GM12878 (cell line): ENCODE data around the gene B3GNT7. TPM values are rescaled to one million over a fixed set of nuclear protein-coding genes. Genes with fewer than 3 reads are reported as not detected.

Experiments used
- ATAC-seq: fragments of 200-7000 bp; cut with Tn5 transposase; 3 replicates; pipeline ENCODE4 v1.9.1; 2020; ENCODE audit warnings: mild to moderate bottlenecking, moderate library complexity
- BruUV-seq: library from RNA; stranded (reverse); fragments of 400-500 nt; replicated peaks from 2 replicates; lab custom pipeline; 2021; lab: Mats Ljungman, UMichigan
- CTCF ChIA-PET: fragments of 300-600 bp; sonication (Branson Sonifier 250); formaldehyde crosslinking; extraction: SDS; loops from one replicate; lab custom pipeline; 2021; ENCODE audit warnings: inconsistent platforms; lab: Yijun Ruan, JAX
- POLR2A ChIA-PET: fragments of 350-600 bp; formaldehyde crosslinking; extraction: SDS; loops from one replicate; lab custom pipeline; 2021; ENCODE audit warnings: inconsistent platforms; lab: Charles Lee
- RAD21 ChIA-PET: fragments of 300-600 bp; sonication (Branson Sonifier 250); formaldehyde crosslinking; loops from one replicate; lab custom pipeline; 2023; ENCODE audit warnings: antibody characterized with exemption; ENCODE audit not compliant: unreplicated experiment; lab: Charles Lee
- SMC1A ChIA-PET: fragments of 300-600 bp; sonication (Branson Sonifier 250); formaldehyde crosslinking; loops from one replicate; lab custom pipeline; 2023; ENCODE audit not compliant: unreplicated experiment, uncharacterized antibody; lab: Charles Lee
- DNase-seq: peaks from one replicate; pipeline ENCODE4 v3.0.0-alpha.2; 2011; ENCODE audit warnings: low read depth, low spot score
- FAIRE-seq: peaks from 3 replicates; lab custom pipeline; 2011; peaks lifted over from hg19 to GRCh38; lab: Jason Lieb, UNC
- H2AFZ ChIP-seq: 2 replicates; pipeline ENCODE4 v1.6.0; 2011; ENCODE audit warnings: low read depth, low read length, control low read depth; ENCODE audit not compliant: control insufficient read depth
- H3K27ac ChIP-seq: 2 replicates; pipeline ENCODE4 v1.5.1; 2011; ENCODE audit warnings: control low read depth; ENCODE audit not compliant: control insufficient read depth, insufficient read depth
- H3K27me3 ChIP-seq, 2 experiments: replicated peaks in 1 of 2; 2 replicates each; pipeline versions ENCODE4 v1.6.0 to v1.6.1; 2011; ENCODE audit warnings: low read length in 1 of 2; ENCODE audit not compliant: control insufficient read depth in 2 of 2, insufficient read depth in 2 of 2
- H3K36me3 ChIP-seq, 2 experiments: 2 replicates each; pipeline ENCODE4 v1.5.1; 2011; ENCODE audit warnings: low read length in 1 of 2; ENCODE audit not compliant: control insufficient read depth in 2 of 2, insufficient read depth in 2 of 2
- H3K4me1 ChIP-seq: 2 replicates; pipeline ENCODE4 v1.6.1; 2011; ENCODE audit warnings: mild to moderate bottlenecking, low read length, moderate library complexity, mixed read lengths; ENCODE audit not compliant: control insufficient read depth, insufficient read depth
- H3K4me2 ChIP-seq: 2 replicates; pipeline ENCODE4 v1.6.0; 2011; ENCODE audit warnings: control low read depth; ENCODE audit not compliant: control insufficient read depth, insufficient read depth
- H3K4me3 ChIP-seq: fragments of 200-600 bp; sonication (generic); 2 replicates; pipeline ENCODE4 v1.5.1; 2016
- H3K79me2 ChIP-seq: 2 replicates; pipeline ENCODE4 v1.6.0; 2011; ENCODE audit warnings: low read length; ENCODE audit not compliant: control insufficient read depth, insufficient read depth
- H3K9ac ChIP-seq: 2 replicates; pipeline ENCODE4 v1.8.0; 2011; ENCODE audit warnings: low read length, control low read depth, mixed read lengths; ENCODE audit not compliant: control insufficient read depth, insufficient read depth
- H3K9me3 ChIP-seq: replicated peaks from 3 replicates; pipeline ENCODE4 v1.5.1; 2011; ENCODE audit warnings: mild to moderate bottlenecking, low read length; ENCODE audit not compliant: control insufficient read depth, insufficient read depth
- H4K20me1 ChIP-seq: 2 replicates; pipeline ENCODE4 v1.6.0; 2011; ENCODE audit not compliant: control insufficient read depth, insufficient read depth
- BACH1 ChIP-seq: fragments of 450-650 bp; IDR thresholded peaks from 2 replicates; pipeline ENCODE4 v1.6.1; 2017; ENCODE audit warnings: mild to moderate bottlenecking, borderline replicate concordance
- CBFB ChIP-seq: IDR thresholded peaks from 2 replicates; pipeline ENCODE4 v1.6.1; 2016; ENCODE audit warnings: antibody characterized with exemption, low read depth
- FOXK2 ChIP-seq: fragments of 450-650 bp; IDR thresholded peaks from 2 replicates; pipeline ENCODE4 v1.6.1; 2017; ENCODE audit warnings: mild to moderate bottlenecking, moderate library complexity
- FOXM1 ChIP-seq: IDR thresholded peaks from 2 replicates; pipeline ENCODE4 v1.6.1; 2012; ENCODE audit warnings: low read depth, mild to moderate bottlenecking, inconsistent platforms, low read length, moderate library complexity
- NRF1 ChIP-seq: conservative IDR thresholded peaks from 2 replicates; pipeline ENCODE4 v1.6.1; 2011; ENCODE audit warnings: mild to moderate bottlenecking, low read depth, low read length, improper control_type of control experiment
- POLR2A ChIP-seq: IDR thresholded peaks from 2 replicates; pipeline ENCODE4 v1.6.1; 2011; ENCODE audit warnings: low read depth, mild to moderate bottlenecking, low read length
- WRNIP1 ChIP-seq: IDR thresholded peaks from 2 replicates; pipeline ENCODE4 v1.6.1; 2011; ENCODE audit warnings: low read depth, low read length, improper control_type of control experiment, borderline replicate concordance
- WGBS: methylation state at CpG from one replicate; pipeline ENCODE4 v1.1.6; 2016; ENCODE audit warnings: low lambda C conversion rate; ENCODE audit not compliant: insufficient replicate concordance, insufficient coverage; ENCODE audit errors: missing lambda C conversion rate; 5-methylcytosine and 5-hydroxymethylcytosine counted together
- in situ Hi-C: fragments of 300-500 bp; cut with MboI; formaldehyde crosslinking; loops from 9 replicates; pipeline ENCODE4 v1.14.3; 2018; ENCODE audit warnings: mixed read lengths
- intact Hi-C: fragments of 100-400 bp; cut with micrococcal nuclease; formaldehyde crosslinking; loops from one replicate; pipeline ENCODE4 v1.14.2; 2022; ENCODE audit not compliant: unreplicated experiment
- polyA plus RNA-seq, 11 experiments: library from polyadenylated mRNA; depleted of rRNA in 4 of 11; unstranded in 6 of 11; stranded (reverse) in 5 of 11; fragments of >200 nt; fragmentation: Nextera tagmentation in 4 of 11; fragmentation: Illumina TruSeq in 1 of 11; extraction: Ambion mirVana in 4 of 11; extraction: Trizol in 1 of 11; gene quantifications; 1 replicate in 1 of 11; 2 replicates in 10 of 11; pipeline versions ENCODE4 v1.2.1 to v1.2.3, GENCODE V29; 2011 to 2016; ENCODE audit warnings: inconsistent platforms in 2 of 11, missing spikeins in 2 of 11, low read depth in 1 of 11
- total RNA-seq, 4 experiments: library from RNA; depleted of rRNA in 3 of 4; stranded (reverse); fragments of >200 nt in 3 of 4; fragmentation: Illumina TruSeq in 1 of 4; extraction: Trizol in 1 of 4; gene quantifications; 2 replicates each; pipeline versions ENCODE4 v1.2.1 to v1.2.3, GENCODE V29; 2013 to 2021
- TF ChIP-seq, protein P1 (sequence below): fragments of 450-650 bp; IDR thresholded peaks from 2 replicates; pipeline ENCODE4 v1.6.1; 2014; ENCODE audit warnings: mild to moderate bottlenecking
- TF ChIP-seq, protein P2 (sequence below), 3 experiments: IDR thresholded peaks in 2 of 3; conservative IDR thresholded peaks in 1 of 3; 2 replicates each; pipeline ENCODE4 v1.5.1; 2011; ENCODE audit warnings: low read depth in 3 of 3, low read length in 3 of 3, mild to moderate bottlenecking in 3 of 3, control low read depth in 2 of 3, moderate library complexity in 2 of 3, inconsistent platforms in 1 of 3, mixed read lengths in 1 of 3; ENCODE audit not compliant: control insufficient read depth in 2 of 3, insufficient read depth in 1 of 3; ENCODE audit errors: extremely low read depth in 1 of 3

Gene B3GNT7
- total and polyA plus RNA-seq, 10 of the 15 experiments (the other 5 are each of a cell fraction or from before 2014, with no cell fraction given) = 0.91 to 12.6 (median 3.7) TPM

DNA sequence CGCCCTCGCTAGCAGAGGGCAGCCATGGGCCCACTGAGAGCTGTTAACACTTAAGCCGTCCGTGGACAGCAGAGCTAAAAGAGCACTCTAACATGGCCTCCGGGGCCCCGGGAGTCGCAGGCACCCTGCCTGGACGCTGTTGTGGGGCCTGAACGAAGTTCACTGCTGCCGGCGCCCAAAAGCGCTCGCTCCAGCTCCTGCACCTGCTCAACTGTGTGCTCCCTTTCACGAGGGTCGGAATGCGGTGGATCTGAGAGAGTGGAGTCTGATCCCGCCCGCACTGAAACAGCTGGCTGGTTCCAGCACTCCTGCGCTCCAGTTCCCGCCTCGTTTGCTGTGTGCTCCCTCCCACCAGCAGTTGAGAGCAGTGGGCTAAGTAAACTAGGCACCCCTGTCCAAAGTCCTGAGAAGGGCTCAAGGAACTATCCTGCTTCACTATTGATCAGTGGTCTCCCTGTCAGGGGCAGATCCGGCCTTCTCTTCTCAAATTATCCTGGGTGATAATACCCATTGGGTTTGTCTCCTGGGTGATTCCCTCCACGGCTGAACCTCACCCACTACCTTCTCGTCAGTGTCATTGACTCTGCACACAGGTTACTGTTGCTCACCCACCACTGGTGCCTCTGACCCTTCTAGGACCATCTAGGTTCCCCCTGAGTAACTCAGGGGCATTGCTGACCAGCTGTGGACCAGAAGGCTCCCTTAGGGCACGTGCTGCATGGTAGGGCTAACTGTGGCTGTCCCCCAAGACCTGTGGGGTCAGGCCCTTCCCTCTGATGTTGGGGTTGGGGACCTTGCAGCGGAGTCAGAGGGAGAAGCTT is 23.5 kb downstream of the B3GNT7 start:
- no peak for TF ChIP-seq BACH1
- TF ChIP-seq, all 136 proteins: peak for 0
- Histone ChIP-seq H3K4me2 (no peak overlapping the region), H2AFZ (no peak overlapping the region), H3K9ac (no peak overlapping the region), H3K27me3 (no peaks in the 10 kb centered on the region), H3K9me3 (no peaks in the 10 kb centered on the region), H3K27ac (no peak overlapping the region), H4K20me1 (no peaks in the 10 kb centered on the region), H3K4me3 (no peak overlapping the region), H3K79me2 (no peaks in the 10 kb centered on the region), H3K36me3 (no peaks in the 10 kb centered on the region), H3K4me1 (no peaks in the 10 kb centered on the region)
- CTCF ChIA-PET = interaction anchor here (0.7 to 4.4 kb wide), 4 partner anchors 13 to 314 kb away, joined by 3 to 27 read pairs (median 4); no protein-coding TSS in a partner anchor
- no TSS peak for BruUV-seq
- POLR2A ChIA-PET = no interaction called here
- FAIRE-seq (no peak), ATAC-seq (no peak), DNase-seq (no peak)
- in situ Hi-C loops = no loop called here
- RAD21 ChIA-PET = interaction anchor here (1.0 kb wide), 1 partner anchor 33 kb away, joined by 4 read pairs; no protein-coding TSS in a partner anchor
- SMC1A ChIA-PET = interaction anchor here (2.1 kb wide), 1 partner anchor 12 kb away, joined by 6 read pairs; no protein-coding TSS in a partner anchor
- intact Hi-C loops = no loop called here
- 73% methylated on average over 26 of the region's 26 CpGs for WGBS

DNA sequence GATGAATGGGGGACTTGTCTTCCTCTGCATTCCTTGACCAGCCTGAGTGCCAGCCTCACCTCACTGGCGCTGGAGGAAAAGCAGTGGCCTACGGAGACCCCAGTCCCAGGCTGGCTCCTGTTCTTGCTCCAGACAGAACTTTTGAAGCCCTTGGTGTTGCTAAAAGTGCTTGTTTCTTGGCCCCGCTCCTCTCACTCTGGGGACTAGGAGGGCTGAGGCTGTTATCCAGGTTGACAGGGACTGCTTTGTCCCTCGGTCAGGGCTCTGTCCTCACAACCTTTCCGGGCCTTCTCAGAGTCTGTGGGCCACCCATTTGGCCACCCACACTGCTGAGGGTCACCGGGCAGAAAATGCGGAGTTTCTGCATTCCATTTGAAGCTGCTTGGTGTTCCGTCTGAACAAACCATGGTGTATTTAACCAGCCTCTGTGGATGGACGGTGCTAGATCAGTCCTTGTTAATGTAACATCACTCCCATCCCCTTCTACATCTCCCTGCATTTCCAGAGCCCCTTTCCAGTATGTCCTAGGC is 25.6 kb downstream of the B3GNT7 start:
- FAIRE-seq = no peak
- H3K9me3 ChIP-seq = no peaks in the 10 kb centered on the region
- no peak overlapping the region for H3K9ac ChIP-seq
- WGBS = 47% methylated on average over 9 of the region's 9 CpGs
- ChIA-PET CTCF (interaction anchor here (0.8 kb wide), 1 partner anchor 193 kb away, joined by 4 read pairs; no protein-coding TSS in a partner anchor), RAD21 (no interaction called here), POLR2A (interaction anchor here (0.6 kb wide), 2 partner anchors 9 to 291 kb away, joined by 3 read pairs; no protein-coding TSS in a partner anchor), SMC1A (no interaction called here)
- BruUV-seq = no TSS peak
- H3K4me3 ChIP-seq = no peak overlapping the region
- H3K79me2 ChIP-seq = no peaks in the 10 kb centered on the region
- no peak for TF ChIP-seq FOXK2
- TF ChIP-seq WRNIP1 = no peak
- TF ChIP-seq, protein P1, sequence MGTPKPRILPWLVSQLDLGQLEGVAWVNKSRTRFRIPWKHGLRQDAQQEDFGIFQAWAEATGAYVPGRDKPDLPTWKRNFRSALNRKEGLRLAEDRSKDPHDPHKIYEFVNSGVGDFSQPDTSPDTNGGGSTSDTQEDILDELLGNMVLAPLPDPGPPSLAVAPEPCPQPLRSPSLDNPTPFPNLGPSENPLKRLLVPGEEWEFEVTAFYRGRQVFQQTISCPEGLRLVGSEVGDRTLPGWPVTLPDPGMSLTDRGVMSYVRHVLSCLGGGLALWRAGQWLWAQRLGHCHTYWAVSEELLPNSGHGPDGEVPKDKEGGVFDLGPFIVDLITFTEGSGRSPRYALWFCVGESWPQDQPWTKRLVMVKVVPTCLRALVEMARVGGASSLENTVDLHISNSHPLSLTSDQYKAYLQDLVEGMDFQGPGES = no peak
- TF ChIP-seq FOXM1 = no peak
- TF ChIP-seq NRF1 = no peak
- no peak for TF ChIP-seq CBFB
- TF ChIP-seq POLR2A = no peak
- TF ChIP-seq, protein P2, sequence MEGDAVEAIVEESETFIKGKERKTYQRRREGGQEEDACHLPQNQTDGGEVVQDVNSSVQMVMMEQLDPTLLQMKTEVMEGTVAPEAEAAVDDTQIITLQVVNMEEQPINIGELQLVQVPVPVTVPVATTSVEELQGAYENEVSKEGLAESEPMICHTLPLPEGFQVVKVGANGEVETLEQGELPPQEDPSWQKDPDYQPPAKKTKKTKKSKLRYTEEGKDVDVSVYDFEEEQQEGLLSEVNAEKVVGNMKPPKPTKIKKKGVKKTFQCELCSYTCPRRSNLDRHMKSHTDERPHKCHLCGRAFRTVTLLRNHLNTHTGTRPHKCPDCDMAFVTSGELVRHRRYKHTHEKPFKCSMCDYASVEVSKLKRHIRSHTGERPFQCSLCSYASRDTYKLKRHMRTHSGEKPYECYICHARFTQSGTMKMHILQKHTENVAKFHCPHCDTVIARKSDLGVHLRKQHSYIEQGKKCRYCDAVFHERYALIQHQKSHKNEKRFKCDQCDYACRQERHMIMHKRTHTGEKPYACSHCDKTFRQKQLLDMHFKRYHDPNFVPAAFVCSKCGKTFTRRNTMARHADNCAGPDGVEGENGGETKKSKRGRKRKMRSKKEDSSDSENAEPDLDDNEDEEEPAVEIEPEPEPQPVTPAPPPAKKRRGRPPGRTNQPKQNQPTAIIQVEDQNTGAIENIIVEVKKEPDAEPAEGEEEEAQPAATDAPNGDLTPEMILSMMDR (IDR thresholded peaks at IDR 0.05 in 2 of 3, conservative IDR thresholded peaks at IDR 0.05 in 1 of 3; ENCODE audit: control insufficient read depth in 2 of 3, extremely low read depth in 1 of 3, insufficient read depth in 1 of 3, low read depth in 3 of 3, low read length in 3 of 3) = no peak
- no peaks in the 10 kb centered on the region for H3K27me3 ChIP-seq
- no peak overlapping the region for H3K27ac ChIP-seq
- intact Hi-C loops = no loop called here
- no peak for DNase-seq
- no peak for ATAC-seq
- no peaks in the 10 kb centered on the region for H3K36me3 ChIP-seq
- H2AFZ ChIP-seq = no peak overlapping the region
- H4K20me1 ChIP-seq = no peaks in the 10 kb centered on the region
- in situ Hi-C loops = no loop called here
- H3K4me1 ChIP-seq = peaks cover 5% of the 10 kb centered on the region
- H3K4me2 ChIP-seq = no peak overlapping the region
